HS-27A (cell line): ENCODE data around the gene WDFY1.

Source experiments
- DNase-seq: peaks from one replicate; pipeline ENCODE4 v3.0.0-alpha.2; 2012; ENCODE audit warnings: low read depth, missing footprints

The WDFY1 gene

DNA sequence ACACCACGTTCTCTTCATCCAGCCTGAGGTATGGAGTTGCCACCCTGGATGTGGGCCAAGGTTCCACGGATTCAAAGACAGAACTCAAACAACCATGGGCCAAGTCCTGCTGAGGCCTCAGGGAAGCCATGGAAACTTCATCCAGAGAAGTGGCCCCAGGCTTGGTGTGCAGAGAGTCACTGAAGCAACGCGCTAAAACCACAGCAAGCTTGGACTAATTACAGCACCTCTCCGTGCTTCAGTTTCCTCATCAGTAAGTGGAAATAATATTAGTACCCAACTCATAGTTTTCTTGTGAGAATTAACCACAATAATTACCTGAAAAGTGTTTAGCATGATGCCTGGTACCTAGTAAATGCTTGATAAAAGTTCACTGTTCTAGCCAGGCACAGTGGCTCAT lies 88.6 kb downstream of the WDFY1 start:
- no peak for DNase-seq

DNA sequence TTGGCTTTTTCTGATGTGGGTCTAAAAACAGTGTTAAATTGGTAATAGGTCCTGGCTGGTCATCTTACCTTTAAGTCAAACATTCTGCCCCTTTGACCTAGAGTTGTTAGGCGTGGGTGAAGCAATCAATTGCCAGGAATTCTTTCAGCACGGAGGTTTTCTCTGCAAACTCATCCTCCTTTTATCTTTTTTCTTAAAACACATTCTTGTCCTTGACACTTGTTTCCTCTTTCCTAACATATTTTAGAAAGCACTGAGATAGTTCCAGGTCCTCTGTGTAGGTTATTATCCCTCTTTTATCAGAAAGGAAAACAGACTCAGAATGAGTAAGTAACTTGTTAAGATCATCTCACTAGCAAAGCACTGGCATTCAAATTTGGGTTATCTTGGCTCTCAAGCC lies 89.1 kb downstream of the WDFY1 start:
- DNase-seq: no peak

DNA sequence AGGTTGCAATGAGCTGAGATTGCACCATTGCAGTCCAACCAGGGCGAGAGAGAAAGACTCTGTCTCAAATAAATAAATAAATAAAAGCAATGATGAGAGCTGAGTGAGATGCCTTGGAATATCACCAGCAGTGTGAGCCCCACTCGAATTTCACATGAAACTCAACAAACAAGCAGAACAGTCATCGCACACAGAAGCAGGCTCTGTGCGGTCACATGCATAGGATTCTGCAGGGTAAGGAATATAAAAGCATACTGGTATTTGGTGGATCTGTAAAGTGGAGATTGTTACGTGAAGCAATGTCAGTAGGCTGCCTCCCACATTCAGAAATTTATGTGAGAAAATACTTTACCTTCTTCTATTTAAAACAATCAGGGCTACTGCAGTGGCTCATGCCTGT lies 89.7 kb downstream of the WDFY1 start:
- no peak for DNase-seq

DNA sequence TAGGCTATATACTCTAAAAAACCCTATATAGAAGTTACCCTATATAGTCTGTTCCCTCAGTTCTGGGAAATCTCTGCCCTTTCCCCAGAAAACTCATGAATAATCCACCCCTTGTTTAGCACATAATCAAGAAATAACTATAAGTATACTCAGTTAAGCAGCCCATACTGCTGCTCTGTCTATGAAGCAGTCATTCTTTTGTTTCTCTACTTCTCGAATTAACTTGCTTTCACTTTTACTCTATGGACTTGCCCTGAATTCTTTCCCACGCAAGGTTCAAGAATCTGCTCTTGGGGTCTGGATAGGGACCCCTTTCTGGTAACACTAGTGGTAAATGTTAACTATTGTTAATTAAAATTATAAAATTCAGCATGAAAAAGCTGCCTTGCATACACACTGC lies 90.4 kb downstream of the WDFY1 start:
- DNase-seq: no peak

DNA sequence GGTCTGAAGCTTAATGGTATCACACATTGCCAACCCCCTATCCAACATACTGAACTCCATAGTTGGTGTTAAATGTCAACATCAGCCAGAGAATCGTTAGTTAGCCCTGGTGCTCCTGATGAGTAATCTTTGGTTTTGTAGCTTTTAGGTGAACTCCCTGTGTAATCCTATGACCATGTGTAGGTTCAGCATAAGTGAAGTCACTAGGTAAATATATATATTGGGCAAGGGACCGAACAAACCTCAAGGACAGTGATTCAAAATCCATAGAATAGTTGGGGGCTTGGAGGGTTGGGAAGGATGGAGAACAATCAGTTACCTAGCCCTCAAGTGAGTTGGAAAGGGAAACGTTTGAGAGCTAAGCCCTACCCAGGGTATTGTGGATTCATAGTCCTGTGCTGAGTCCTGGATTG lies 91.7 kb downstream of the WDFY1 start:
- DNase-seq: no peak

DNA sequence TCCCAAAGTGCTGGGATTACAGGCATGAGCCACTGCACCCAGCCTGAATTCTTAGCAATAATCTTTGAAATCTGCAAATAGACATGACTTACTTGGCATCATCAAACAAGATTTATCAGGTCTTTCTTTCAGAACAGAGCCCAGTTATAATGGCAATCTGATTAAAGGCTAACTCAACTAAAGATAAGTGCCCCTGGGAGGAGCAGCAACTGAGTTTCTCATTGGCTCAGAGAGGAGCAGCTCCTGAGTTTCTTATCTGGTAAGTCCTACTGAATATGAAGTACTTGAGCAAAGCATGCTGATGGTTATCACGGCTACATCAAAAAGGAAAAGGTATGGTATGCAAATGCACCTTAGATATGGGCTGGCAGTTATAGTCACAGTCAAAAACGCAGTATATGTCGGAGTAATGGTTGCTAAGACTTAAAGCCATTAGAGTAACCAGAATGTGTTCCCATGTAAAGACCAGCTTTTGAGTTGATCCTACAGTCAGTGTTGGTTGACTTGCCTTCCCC lies 92.8 kb downstream of the WDFY1 start:
- DNase-seq: no peak

DNA sequence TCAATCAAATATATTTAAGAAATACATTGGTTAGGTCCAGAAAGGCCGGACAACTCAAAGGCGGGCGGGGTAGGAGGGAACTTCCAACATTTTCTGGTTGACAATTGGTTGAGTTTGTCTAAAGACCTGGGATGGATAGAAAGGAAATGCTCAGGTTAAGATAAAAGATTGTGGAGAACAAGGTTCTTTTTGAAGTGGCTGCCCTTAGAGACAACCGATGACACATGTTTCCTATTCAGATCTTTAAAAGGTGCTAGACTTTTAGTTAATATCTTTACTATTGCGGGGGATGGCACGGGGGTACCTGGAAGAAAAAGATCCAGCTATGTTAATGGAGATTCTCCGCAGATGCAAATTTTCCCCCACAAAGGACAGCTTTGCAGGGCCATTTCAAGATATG lies 97.7 kb downstream of the WDFY1 start:
- DNase-seq: no peak

DNA sequence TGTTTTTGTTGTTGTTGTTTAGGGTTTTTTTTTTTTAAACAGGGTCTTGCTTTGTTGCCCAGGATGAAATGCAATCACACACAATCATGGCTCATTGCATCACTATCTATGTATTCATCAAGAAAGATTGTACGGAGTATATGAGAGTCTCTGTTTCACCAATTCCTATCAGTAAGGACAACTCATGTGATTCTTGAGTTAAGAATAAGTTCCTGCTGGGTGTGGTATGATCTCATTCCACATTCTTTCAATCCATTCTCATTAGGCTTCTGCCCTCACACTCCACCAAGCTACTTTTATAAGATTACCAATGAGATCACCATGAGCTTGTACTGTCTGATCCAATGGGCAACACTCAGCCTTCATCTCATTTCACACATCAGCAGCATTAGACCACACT lies 98.6 kb downstream of the WDFY1 start:
- DNase-seq: peak; percentile 33

DNA sequence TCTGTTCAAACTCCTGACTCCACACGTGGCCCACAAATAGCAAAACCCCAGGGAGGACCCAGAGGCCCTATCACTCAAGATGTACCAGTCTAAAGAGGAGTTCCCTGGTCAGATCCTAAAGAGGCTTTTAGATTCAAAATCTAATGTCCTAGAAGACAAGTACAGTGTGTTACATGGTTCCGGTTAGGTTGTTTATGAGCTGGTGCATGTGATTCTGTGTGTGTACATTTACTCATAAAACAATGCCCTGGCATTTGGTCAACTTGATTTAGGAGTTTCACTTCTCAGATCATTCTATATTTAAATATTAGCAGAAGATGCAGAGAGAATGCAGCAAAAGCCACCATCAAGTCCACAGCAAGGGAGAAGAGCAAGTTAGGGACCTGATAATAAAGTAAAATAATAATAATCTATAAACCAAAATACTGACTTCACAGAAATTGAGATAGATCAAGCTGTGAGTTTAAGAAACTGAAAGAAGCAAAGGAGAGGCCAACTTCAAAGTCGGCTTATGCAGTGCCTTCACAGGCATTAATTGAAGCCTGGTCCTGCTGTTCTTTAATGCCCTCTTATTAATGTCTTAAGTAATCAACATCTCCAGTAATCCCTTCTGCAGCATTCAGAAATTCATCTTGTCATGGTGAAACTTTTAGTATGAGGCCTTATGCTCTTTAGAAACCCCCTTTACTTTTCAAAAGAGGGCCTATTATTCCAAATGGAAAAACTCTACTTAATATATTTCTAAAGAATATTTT lies 103.5 kb downstream of the WDFY1 start:
- no peak for DNase-seq

DNA sequence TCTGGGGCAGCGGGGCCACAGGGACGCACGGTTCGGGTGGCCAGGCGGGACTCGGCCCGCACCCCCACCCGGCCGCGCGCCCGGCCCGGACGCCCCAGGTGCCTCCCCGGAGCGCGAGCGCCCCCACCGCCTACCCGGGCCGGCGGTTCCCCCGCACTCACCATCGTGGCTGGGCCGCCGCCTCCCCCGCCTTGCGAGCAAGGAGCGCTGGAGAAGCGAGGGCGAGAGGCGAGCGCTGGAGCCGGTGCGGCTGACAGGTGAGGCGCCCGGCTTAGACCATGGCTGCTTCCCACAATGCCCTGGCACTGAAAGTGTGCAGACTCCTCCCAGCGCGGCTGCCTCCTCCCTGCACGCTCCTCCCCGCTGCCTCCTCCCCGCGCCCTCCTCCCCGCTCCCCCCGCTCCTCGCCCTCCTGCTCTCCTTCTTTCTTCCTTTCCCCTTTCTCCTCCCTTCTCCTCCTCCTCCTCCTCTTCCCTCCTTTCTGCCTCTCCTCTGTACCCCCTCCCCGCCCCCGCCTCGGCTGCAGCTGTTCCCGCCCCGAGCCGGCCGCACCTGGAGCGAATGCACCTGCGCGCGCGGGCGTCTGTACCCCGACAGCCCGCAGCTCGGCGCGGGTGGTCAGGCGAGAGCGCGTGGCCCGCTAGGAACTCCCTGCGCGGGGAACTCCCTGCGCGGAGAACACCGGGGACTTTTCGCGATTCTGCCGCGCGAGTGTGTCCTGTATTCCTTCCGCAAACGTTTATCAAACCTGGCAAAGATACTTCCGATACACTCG lies 107.7 kb downstream of the WDFY1 start, which contains the start of gene AP1S3:
TSS of gene AP1S3 (minus strand) at position 296 of the 775 bp plus-strand sequence. CDS start at position 164, 132 bp downstream.
- DNase-seq: no peak

DNA sequence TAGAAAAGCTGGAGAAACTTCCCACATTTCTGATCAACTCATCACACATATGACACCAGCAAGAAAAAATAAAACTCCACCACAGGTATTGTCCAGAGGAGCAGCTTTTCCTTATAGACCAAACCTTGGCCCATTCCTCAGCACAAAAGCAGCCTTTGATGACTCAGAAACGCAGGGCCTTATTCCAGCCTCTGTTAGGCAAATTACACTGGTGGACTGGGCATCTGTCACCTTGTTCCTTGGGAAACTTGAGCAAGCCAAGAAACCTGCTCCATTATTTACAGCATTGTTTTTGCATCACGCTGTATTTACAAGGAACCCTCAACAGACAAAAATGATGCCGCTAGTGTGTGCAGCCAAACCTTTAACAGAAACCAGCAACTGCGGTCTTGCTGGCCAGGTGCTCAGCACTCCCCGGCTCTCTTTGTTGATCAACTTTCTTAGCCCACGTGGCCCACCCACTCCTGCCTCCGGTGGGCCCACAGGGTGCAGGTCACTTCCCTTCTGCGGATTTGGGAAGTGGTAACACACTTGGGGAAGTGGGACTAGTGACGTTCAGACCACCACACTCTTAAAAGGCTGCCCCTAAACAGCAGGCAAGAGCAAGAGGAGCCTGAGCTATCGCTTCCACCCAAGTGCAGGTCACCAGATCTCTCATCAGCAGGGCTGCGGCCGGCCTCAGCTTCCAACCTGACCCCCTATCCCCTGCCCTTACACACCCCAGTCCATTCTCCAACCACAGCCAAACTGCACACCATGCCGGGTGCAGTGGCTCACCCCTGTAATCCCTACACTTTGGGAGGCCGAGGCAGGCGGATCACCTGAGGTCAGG lies 109.2 kb downstream of the WDFY1 start:
- no peak for DNase-seq

DNA sequence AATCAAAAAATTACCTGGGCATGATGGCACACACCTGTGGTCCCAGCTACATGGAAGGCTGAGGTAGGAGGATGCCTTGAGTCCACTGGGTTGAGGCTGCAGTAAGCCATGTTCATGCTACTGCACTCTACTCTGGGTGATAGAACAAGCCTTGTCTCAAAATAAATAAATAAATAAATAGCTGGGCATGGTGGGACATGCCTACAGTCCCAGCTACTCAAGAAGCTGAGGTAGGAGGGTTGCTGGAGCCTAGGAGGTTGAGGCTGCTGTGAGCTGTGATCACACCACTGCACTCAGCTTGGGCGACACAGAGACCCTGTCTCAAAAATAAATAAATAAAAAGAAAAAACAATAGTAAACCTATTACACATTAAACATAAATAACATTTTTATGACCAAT lies 110.7 kb downstream of the WDFY1 start:
- no peak for DNase-seq

DNA sequence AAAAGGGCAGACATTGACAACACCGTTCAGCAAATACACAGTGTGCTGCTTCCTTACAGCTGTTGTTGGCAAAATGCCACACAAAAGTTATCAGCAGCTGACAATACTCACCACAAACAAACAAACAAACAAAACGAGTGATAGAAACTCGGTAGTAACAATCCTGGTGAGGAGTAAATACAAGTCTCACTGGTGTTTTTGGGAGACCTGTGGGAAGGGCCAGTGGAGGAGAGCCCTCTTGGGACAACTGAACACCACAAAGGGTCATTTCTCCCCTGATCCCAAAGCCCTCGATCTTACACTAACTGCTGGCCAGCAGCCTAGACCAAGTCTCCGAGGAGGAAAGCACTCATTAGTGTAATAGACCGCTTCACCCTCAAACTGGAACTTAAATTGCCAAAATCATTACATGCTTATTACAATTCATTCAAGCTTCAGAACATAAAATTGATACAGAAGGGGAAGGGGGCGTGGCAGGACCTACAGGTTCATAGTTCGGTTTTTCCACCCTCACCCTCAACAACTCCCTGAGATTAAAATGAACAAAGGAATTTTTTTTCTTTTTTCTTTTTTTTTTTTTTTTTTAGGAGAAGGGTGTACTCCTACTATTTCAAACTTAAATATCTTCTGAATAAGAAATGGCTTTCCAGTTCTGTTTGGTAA lies 112.8 kb downstream of the WDFY1 start:
- no peak for DNase-seq

DNA sequence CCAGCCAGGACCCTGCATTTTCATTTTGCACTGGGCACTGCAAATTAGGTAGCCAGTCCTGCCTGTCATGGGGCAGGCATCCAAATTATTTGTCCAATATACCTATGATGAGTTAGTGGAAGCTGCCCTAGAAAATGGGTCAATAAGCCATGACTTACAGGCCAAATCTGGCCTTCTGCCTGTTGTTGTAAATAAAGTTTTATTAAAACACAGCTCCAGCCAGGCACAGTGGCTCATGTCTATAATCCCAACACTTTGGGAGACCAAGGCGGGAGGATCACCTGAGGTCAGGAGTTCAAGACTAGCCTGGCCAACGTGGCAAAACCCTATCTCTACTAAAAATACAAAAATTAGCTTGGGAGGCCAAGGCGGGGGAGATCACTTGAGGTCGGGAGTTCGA lies 116.0 kb downstream of the WDFY1 start:
- no peak for DNase-seq

DNA sequence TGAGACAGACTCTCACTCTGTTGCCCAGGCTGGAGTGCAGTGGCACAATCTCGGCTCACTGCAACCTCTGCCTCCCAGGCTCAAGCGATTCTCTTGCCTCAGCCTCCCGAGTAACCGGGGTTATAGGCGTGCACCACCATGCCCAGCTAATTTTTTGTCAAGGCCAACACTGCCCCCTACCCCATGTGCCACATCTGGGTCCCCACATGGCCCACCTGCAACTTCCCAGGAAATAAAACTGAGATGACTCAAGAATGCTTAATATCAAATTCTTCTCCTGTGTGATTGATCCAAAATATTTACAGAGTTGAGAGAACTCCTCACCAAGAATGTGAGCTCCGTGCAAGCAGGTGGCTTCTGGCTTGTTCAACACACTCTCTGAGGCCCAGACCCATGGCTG lies 116.8 kb downstream of the WDFY1 start:
- no peak for DNase-seq

DNA sequence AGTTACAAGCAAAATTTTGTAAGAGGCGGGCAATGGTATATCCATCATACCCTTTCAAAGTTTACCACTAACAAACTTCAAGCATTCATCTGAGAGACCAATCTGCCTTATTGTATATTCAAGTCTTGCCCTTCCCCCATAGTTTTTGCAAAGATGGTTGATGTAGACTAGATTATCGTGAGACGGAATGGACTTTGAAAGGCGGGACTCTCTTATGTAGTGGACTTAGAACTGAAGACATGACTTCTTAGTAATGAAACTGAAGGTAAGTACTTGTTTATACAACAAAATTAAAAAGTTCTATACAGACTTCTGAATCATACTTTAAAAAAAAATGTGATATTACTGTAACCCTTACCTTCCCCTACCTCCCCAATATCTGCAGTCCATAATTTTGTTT lies 118.1 kb downstream of the WDFY1 start:
- DNase-seq: no peak
